GM19239 (cell line): ENCODE results near the gene SMU1.
"Not testable (repeated sequence)": the region's sequence is repeated elsewhere in the genome, so short reads cannot be mapped to it uniquely, and the experiment has no call there.

Source experiments
- DNase-seq: peaks from one replicate; pipeline ENCODE4 v3.0.0; 2011; ENCODE audit warnings: low spot score; ENCODE audit not compliant: insufficient read length
- FAIRE-seq: peaks from 2 replicates; lab custom pipeline; 2011; peaks lifted over from hg19 to GRCh38; lab: Jason Lieb, UNC

SMU1 gene

GRCh38 chr9:33022303-33022702, 54.2 kb downstream of the SMU1 start:
- DNase-seq (no peak), FAIRE-seq (no peak)

DNA sequence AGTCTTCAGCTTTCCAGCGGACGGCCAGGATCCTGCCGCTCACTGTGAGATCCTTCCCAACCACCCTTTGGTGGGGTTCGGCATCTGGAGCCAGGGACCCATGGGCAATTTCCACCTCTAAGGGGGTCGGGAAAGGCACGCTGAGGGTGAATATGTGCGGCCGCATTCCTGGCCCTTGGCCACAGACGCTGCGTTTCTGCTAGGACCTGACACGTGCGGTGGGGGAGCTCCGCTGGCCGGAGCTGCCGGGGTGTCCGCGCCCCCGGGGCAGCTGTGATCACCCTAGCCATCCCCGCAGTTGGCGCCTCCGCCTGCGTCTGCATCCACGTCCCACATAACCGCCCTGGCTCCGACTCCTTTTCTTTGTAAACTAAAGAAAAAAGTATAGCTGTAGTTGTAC, 56.7 kb downstream of the SMU1 start:
- DNase-seq (no peak), FAIRE-seq (no peak)

DNA sequence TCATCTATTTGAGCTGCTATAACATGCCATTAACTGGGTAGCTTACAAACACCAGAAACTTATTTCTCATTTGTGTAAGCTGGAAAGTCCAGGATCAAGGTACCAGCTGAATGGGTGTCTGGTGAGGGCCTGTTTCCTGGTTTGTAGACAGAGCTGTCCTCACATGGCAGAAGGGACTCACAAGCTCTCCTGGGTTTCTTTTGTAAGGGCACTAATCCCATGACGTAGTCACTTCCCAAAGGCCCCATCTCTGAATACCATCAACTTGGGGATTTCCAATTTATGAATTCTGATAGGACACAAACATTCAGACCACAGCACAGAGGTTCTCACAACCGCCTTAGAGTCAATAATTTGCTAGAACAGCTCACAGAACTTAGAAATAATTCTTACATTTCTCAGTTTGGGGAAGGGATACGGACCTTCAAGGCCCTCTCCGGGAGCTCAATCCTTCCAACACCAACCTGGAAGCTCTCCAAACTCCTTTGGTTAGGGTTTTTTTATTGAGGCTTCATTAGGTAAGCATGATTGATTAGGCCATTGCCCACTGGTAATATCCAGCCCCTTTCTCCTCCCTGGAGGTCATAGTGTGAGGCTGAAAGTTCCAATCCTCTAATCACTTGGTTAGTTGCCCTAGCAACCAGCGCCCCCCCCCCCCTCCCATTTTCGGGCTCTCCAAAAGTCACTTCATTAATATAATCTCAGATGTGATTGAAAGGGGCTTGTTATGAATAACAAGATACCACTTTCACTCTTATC, 59.0 kb downstream of the SMU1 start:
- peak; percentile 74 for FAIRE-seq
- DNase-seq: no peak

- FAIRE-seq: no peak
Observed at GRCh38 chr9:33014665-33015014, 61.8 kb downstream of the SMU1 start.

DNA sequence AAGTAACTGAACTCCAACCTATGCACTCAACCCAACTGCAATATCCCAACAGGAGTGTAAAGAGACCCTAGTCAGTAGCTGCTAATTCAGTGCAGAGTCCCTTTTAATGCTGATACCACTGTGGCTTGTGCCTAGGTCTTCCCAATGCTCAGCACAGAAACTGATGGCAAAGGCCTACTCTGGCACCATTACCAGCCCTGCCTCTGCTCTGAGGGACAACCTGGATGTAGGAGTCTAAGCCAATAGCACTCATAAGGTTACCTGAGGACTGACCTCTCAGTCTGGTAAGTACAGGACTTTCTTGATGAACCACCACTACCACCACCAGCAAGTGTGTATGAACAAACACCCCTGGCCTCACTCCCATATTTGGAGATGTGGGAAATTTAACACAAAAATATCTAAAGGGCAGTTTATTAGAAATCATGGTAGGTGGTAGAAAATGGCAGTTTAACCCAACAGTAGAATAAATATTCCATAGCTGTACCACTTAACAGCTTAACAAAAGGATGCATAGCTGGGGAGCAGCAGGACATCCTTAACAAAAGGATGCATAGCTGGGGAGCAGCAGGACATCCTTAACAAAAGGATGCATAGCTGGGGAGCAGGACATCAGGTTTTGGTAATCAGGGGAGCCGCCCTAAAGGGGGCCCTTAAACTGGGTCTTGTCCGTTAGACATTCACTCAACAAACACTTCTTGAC, 62.4 kb downstream of the SMU1 start:
- DNase-seq (no peak), FAIRE-seq (no peak)

More at GRCh38 chr9:33014665-33015014, 61.8 kb downstream of the SMU1 start:
- DNase-seq: no peak

GRCh38 chr9:33012328-33013069, 64.0 kb downstream of the SMU1 start:
- FAIRE-seq (no peak), DNase-seq (no peak)

GRCh38 chr9:33011831-33012230, 64.6 kb downstream of the SMU1 start:
- no peak for FAIRE-seq
- no peak for DNase-seq

GRCh38 chr9:33007755-33008154, 68.7 kb downstream of the SMU1 start:
- no peak for FAIRE-seq
- DNase-seq: no peak

DNA sequence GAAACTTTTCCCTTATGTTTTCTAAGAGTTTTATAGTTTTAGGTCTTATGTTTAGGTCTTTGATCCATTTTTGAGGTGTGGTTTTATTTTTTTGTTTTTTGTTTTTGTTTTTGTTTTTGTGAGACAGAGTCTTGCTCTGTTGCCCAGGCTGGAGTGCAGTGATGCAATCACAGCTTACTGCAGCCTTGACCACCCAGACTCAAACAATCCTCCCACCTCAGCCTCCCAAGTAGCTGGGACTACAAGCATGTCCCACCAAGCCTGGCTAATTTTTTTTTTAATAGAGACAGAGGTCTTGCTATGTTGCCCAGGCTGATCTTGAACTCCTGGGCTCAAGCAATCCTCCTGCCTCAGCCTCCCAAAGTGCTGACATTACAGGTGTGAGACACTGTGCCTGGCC, 71.1 kb downstream of the SMU1 start:
- FAIRE-seq, DNase-seq: not testable (repeated sequence)

DNA sequence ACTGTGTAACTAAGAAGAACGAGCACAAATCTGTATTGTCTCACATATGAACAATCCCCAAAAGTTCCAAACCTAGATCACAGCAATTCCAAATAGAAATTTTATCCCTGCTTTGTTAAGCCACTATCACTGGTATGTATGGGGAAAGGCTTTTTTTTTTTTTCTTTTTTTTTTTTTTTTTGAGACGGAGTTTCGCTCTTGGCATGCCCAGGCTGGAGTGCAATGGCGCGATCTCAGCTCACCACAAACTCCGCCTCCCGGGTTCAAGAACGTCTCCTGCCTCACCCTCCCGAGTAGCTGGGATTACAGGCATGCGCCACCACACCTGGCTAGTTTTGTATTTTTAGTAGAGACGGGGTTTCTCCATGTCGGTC, 75.8 kb downstream of the SMU1 start:
- FAIRE-seq, DNase-seq: not testable (repeated sequence)

DNA sequence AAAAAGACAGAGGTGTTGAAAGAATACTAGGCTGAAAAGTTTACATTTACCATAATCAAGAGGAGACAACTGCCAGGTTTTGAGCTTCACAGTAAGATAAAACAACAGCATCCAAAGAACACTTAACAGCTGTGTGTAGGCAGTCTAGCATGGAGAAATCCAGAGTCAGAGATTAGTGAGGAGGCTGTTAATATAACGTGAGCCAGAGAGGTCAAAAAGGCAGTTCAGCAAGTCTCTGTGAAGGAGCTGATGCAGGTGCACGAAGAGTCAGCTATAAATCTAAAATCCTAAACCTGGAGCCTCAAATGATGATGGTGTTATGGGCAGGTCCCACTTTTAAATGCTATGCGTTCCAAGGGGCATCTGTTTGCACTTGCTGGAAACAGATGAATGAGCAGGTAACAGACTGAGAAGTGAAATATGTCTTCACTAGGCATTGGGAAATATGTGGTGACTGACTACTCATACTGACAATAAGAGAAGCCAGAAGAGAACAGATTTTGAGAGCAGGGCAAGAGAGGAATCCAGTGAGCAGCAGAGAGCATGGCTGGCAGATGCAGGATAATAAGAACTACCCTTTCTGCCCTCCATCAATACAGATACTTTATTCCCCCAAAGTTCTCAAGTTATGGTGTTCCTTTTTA, 83.8 kb downstream of the SMU1 start:
- FAIRE-seq: no peak

GRCh38 chr9:32991897-32992594, 84.4 kb downstream of the SMU1 start:
- DNase-seq (no peak), FAIRE-seq (no peak)

More for the DNA sequence above, 83.8 kb downstream of the SMU1 start:
- no peak for DNase-seq
